Measurements from ENCODE around the gene TBCK.

TBCK gene

GRCh38 chr4:106286611-106287010 is 29.4 kb downstream of the TBCK start:
- no peak for DNase-seq (ENCODE audit: low spot score)

DNA sequence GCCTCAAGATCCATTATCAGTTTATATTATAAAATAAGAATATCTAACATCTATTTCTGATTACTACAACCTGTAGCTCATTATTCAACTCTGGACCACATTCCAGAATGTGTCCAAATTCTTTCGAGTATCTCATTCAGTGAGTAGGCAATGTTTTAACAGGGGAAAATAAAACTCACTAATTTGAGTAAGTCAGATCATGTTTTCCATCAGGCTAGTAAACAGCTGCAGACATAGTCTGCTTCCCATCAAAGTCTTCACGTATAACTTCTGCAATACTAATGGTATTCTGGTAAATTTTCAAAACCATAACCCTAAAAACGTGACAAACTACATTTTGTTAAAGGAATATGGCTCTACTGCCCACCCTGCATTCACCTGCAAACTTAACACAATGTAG is 31.8 kb downstream of the TBCK start:
- DNase-seq (ENCODE audit: low spot score), result no peak

DNA sequence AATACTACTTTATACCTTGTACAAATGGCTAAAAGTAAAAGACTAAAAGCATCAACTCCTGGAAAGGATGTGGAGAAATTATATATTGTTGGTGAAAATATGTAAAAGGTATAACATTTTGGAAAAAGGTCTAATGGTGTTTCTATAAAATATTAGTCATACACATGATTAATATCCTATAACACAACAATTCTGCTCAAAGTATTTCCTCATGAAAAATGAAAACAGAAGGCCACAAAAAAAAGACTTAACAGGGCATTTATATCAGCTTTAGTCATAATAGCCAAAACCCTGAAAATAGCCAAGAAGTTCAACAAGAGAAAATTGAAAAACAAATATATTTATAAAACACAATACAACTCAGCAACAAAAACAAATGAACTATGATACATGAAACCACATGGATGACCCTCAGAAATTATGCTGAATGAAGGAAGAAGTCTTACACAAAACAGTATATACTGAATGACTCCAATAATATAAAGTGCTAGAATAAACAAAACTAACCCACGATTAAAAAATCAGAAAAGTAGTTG is 38.8 kb downstream of the TBCK start:
- no peak for DNase-seq (ENCODE audit: low spot score)

GRCh38 chr4:106273831-106274230 is 42.2 kb downstream of the TBCK start:
- DNase-seq (ENCODE audit: low spot score), result no peak

GRCh38 chr4:106270736-106271135 is 45.3 kb downstream of the TBCK start:
- no peak for DNase-seq (ENCODE audit: low spot score)

DNA sequence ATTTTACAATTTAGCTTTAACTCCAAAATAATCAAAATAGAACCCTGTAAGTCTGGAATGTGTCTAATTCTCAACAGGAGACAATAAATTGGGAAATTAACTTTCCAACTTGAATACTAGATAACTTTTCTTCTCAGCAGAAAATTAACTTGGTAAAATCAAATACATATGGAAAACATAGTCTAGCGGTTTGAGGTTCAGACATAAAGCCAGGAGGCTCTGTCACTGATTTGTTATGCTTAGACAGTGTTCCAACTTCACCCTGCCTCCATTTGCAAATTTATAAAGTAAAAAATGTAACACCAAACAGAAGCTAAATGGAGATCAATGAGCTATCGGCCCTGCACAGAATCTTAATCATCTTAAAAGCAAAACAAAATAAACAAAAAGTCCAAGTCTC is 46.3 kb downstream of the TBCK start:
- DNase-seq (ENCODE audit: low spot score), result no peak

DNA sequence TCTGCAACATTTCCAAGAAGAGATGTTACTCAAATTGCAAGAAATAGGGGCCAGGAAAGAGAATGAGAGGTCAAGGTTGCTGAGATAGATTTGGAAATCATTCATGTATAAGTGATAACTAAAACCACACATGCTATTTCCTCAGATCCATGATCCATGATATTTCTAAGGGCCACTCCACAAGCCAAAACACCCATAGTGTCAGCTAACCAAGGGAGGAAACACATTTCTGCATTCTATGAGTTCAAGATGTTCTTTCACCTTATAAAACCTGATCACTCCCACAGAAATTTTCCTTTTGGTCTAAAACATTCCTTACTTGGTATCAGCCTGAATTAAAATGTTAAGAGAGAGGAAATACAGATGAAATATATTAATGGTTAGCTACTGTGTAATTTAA is 47.2 kb downstream of the TBCK start:
- DNase-seq (ENCODE audit: low spot score), result no peak

GRCh38 chr4:106266201-106266600 is 49.8 kb downstream of the TBCK start:
- DNase-seq (ENCODE audit: low spot score), result peak; percentile 27

DNA sequence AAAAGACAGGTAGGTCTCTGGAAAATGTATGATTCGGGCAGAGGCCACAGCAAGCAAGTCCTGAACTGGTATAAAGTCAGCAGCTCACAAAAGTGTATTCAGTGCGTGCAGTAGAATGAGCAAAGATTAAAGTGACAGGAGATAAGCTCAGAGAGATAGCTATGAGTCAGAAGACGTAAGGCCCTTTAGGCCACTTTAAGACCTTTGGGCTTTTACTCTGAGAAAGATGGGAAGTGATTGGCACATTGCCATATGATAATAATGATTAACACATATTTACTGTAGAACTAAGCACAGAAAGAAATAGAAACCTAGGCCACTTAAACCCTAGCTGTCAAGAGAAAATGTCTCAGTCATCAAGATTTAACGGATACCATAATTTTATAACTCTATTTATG is 51.7 kb downstream of the TBCK start:
- DNase-seq (ENCODE audit: low spot score), result no peak

DNA sequence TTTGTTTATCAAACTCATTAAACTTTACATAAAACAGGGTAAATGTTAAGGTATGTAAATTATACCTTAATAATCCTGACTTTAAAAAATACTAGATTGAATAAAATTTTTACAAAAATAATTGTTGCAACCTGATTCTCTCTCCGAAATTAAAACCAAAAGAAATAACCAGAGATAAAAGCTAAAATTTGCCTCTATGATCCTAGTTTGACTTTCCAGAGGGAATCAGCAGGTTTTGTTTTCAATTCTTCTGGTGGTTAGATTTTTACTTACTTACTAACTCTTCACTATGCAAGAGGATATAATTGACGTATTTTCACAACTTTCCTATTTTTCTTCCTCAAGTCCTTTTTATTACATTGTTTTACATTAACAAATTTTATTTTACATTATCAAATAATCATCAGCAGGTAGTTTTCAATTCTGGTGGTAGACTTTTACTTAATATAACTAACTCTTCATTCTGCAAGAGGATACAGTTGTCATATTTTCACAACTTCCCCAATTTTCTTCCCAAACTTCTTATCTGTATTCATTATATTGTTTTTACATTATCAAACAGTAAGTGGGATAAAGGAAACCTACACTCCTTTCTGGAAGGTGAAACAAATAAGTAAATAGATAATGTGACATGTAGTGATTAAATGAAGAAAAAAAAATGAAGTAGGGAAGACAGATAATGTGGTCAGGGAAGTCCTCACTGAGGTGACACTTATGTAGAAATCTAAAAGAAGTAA is 52.2 kb downstream of the TBCK start:
- DNase-seq (ENCODE audit: low spot score), result no peak

- no peak for DNase-seq (ENCODE audit: low spot score)
Measured at GRCh38 chr4:106261980-106262379, 54.0 kb downstream of the TBCK start.

DNA sequence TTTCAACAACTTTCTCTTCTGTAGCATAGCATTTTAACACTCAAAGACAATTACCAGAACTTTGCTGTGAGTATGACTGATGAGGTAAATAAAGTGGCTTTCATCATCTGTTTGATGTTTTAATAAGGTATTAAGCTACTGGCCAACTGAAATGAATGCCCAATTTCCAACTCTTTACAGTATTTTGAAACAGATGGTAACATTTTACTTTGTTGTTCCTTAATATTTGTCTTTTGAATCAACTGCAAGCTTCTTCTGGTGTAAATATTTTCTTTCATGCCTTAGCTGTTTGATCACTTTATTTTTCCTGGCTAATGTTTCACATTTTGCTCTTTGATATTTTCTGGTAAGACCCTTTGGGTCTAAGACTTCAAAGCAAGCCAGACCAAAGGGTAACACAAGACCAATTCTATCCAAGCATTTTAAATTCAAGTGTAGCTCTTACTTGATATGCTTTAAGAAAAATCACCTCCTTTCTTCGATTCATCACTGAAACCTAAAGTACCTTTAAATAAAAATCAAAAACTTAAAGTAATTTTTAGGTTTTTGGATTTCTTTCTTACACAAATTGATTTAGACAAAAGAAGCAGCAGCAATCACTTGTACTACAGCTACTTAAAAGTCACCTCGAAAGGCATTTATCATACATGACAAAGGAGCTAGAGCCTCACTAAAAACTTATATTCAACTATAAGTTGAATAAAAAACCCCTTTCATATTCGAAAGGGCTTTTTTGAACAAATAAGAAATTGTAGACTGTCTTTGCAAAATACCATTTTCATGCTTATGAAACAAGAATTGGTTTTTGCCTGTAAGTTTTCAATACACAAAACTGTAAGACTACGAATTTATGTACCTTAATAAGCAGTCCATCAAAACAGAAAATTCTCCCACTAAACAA is 57.6 kb downstream of the TBCK start:
- no peak for DNase-seq (ENCODE audit: low spot score)

DNA sequence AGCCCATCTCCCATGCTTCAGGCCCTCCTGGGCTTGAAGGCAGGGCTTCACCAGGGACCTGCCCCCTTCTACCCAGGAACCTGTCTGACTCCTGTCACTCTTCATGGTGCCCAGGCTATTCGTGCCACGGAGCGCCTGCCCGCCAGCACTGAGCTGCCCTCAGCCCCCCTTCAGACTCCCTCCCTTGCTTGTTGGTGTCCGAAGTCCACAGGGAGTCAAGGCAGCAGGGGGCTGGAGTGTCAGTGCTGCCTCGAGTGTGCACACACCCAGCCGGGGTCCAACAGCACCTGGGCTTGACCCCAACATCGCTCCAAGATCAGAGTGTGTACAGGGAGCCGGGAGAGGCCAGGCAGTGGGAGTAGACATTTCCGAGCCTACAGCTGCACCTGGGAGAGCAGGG is 59.8 kb downstream of the TBCK start:
- DNase-seq (ENCODE audit: low spot score), result no peak

- no peak for DNase-seq (ENCODE audit: low spot score)
Measured at GRCh38 chr4:106255195-106255594, 60.8 kb downstream of the TBCK start.

DNA sequence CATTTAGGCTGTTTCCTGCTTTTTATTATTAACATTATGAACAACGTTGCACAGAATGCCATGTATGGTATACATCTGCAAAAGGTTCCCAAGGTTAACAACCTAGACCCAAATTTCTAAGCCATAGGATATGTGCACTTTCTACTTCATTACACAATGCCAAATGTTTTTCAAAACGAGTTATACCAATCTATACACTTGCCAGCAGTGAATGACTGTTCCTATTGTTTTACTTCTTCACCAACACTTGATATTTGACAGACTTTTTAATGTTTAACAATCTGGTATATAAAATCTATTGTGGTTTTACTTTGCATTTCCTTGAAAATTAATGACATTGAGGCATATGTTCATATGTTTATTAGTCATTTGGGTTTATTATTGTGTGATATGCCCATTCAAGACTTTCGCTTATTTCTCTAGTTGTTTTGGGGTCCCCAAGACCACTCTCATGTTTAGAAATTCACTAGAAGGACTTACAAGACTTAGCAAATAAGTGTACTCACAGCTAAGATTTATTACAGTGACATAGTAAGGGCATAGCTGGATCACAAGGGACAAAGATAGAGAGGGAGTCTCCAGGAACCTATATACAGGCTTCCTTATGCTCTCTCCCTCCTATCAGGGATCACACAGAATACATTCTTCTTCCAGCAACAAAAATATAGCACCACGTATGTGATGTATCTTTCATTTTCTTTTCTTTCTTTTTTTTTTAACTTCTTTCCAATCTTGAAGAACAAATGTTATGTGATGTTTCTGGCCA is 62.5 kb downstream of the TBCK start:
- no peak for DNase-seq (ENCODE audit: low spot score)

DNA sequence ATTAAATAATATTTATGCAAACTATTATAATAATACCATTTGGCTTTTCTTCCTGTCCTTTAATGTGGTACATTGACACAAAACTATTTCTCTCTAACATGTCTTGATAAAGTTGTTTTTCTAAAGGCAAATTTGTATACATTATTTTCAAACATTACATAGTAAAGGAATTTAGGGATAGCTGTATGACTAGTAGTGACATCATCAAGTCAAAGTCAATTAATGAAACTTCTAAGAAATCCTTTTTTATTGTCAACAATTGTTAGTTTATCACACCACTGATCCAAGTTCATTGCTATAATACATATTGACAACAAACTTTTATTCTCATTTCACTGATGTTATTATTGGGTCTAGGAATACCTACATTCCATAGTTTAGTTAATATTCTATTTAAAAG is 68.4 kb downstream of the TBCK start:
- DNase-seq (ENCODE audit: low spot score), result no peak

- no peak for DNase-seq (ENCODE audit: low spot score)
Measured at GRCh38 chr4:106246441-106246840, 69.6 kb downstream of the TBCK start.

GRCh38 chr4:106245176-106245575 is 70.8 kb downstream of the TBCK start:
- no peak for DNase-seq (ENCODE audit: low spot score)

DNA sequence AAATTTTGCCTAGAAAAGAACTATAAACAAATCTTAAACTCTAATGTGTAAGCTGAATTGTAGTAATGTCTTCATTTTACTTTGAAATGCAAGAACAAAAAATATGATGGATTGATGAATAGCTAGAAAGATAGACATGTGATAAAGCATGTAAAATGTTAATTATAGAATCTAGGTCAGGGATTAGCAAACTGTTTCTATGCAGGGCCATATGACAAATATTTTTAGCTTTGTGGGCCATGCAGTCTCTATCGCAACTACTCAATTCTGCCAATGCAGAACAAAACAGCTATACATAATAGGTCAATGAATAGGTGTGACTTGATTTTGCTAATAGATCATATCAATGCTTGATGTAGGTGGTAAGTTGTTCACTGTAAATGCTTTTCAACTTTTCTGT is 75.3 kb downstream of the TBCK start:
- DNase-seq (ENCODE audit: low spot score), result no peak

GRCh38 chr4:106238820-106239420 is 77.1 kb downstream of the TBCK start:
- DNase-seq (ENCODE audit: low spot score), result peak; percentile 10

DNA sequence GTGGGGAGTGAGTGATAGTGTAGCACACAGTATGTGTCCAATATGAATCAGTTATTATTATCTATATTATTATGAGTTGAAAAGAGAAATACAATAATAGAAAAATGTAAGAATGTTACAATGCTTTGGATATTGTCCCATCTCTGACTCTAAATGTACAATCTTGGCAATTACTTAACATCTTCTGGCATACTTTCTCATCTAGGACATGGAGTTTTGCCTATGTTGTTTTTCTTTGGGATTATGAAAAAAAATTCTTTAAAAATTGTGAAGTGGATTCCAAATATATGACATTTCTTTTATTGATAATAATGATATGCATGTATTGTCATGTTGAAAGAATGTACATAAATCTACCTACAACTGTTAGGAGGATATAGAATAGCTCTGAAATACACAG is 84.1 kb downstream of the TBCK start:
- no peak for DNase-seq (ENCODE audit: low spot score)

DNA sequence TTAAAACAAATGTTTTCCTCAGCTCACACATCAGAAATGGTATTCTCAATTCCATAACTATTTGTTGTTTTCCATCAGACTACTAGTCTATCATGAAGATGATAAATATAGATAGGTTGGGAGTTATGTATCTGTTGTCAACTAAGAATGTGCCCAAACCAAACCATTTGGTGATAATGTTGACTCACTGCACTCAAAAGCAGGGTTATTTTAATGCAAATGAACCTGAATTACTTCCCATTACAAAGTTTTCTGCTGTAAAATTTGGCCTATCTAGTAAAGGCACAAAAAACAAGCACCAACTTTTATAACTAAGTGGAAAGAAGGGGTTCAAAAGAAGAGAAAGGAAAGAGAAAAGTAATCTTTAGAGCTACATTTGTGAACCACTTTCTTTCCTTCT is 93.5 kb downstream of the TBCK start:
- no peak for DNase-seq (ENCODE audit: low spot score)

Measured in SW480 (cell line).